ENCODE results near the gene CSPG4.

Gene CSPG4

GRCh38 chr15:75663931-75664421 lies 48.7 kb downstream of the CSPG4 start:
- DNase-seq, result no peak

DNA sequence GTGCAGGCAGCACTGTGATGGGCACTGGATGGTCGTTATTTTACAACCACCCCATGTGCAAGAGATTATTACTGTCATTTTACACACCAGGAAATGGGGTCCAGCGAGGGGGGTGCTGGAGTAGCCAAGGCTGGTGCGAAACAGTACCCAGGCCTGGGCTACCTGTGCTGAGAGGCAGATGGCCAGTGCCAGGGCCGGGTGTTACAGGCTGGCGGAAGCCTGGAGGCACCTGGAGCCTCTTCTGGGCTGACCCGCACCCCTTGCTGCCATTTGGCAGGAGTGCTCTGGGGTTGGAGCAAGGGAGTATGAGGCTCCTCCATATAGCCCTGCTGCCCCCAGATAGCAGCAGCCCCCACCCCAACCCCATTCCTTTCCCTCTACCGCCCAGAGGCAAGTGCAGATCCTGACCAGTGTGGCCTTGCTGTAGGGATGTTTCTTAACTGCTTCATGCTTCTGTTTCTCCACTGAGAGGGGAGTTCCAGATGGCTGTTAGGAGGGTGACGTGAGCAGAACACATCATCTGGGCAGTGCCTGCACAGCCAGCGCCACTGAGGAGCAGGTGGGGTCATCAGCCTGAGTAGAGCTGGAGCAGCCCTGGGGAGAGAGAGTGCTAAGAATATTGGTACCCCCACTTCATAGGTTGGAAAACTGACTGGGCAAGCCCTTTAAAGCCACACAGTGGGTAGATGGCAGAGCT lies 49.7 kb downstream of the CSPG4 start:
- DNase-seq, result no peak

- no peak for DNase-seq
Observed at GRCh38 chr15:75661756-75662140, 50.9 kb downstream of the CSPG4 start.

DNA sequence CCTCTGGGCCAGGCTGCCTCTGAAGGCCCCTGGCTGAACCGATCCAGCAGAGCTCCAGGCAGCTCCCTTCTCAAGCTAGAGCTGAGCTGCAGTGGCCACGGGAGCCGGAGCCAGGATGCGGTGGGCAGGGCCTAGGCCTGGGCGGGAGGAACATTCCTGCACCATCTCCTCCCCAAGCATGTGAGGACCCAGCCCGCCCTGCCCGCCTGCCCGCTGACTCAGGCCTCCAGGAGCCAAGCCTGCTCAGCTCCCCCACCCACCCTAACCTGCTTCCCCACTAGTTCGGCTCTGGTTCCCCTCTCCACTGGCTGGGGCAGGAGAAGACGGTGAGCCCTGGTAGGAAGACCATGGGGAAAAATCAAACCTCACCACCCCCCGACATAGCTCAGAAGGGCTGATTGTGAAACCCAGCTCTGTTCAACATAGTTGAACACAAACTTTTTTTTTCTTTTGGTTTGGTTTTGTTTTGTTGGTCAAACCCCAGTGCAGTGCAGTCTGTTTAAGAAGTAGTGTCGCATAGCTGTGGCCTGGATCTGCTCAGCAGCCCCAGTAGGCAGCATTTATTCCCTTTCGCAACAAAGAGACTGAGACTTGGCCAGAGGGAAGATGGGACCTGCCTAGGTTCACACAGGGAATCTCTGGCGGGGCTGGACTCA lies 51.4 kb downstream of the CSPG4 start:
- no peak for DNase-seq

- no peak for DNase-seq
Observed at GRCh38 chr15:75659928-75660645, 52.6 kb downstream of the CSPG4 start.

DNA sequence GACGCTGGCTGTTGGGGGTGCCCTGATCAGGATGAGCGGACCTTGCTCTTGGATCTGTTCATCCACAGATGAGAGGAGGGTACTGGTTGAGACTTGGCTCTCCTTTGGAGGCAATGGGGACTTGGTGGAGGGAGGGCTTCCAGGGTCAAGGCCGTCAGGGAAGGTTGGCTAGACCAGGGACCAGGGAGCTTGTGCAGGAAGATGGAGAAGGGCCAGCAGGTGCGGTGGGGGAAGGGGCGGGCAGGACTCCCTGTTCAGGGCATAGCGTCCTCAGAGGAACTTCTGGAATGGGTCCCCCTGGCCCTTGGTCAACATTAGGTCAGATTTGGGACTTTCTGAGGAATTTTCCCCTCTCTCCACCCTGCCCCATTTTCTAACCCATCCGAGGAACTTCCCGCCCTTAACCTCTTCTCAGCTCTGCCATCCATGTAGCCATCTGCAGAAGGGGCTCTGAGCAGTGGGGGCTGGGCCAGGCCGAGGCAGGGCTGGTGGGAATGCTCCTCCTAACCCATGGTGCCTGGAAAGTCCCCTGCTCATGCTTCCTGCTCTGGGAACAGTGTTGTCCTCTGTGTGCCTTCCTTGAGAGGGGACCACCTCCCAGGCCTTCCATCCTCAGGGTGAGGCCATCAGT lies 53.4 kb downstream of the CSPG4 start:
- no peak for DNase-seq

DNA sequence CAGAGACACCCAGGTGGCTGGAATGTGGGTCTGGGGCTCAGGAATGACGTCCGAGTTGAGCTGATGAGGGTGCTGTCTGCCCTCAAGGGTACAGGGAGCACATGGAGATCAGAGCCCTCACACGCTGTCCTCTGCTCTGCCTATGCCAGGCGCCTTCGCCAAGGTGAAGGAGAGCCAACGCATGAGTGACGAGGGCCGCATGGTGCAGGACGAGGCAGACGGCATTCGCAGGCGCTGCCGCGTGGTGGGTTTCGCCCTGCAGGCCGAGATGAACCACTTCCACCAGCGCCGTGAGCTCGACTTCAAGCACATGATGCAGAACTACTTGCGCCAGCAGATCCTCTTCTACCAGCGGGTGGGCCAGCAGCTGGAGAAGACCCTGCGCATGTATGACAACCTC lies 55.8 kb downstream of the CSPG4 start:
- DNase-seq, result no peak

DNA sequence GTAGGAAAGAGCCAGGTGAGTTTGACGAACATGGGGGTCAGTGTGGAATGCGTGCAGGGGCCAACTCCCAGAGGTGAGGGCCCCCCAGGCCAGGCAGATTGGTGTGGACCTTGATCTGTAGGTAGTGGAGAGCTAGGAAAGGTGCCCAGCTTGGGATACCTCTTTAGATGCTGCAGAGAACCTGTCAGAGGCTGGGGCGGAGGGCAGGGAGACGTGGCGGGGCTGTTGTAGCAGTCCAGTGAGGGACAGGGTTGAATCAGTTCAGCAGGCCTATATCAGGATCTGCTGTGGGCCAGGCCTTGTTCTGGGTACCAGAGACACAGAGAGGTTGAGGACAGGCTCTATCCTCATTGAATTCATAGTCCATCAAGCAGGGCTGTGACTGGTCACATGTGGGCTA lies 56.3 kb downstream of the CSPG4 start:
- no peak for DNase-seq

DNA sequence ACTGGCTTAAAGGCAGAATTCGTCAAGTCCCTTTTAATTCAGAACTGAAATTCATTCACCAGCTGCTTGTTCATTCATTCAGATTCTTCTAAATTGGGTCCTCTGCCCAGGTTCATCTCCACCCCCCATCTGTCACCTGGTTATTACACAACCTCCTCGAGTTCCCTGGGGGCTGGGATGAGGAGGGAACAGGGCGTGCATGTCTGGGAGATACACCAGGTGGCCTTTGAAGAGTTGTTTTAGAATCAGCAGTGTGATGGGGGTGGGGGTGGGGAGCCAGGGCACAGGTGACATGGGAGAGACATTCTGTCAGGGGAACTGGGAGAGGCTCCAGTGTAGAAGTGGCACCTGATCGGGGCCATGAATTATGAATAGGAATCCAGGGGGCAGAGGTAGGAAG lies 56.7 kb downstream of the CSPG4 start:
- DNase-seq, result no peak

GRCh38 chr15:75654201-75654907 lies 58.3 kb downstream of the CSPG4 start:
- DNase-seq, result no peak

- DNase-seq, result no peak
Observed at GRCh38 chr15:75653347-75653913, 59.2 kb downstream of the CSPG4 start.

GRCh38 chr15:75651810-75652543 lies 60.7 kb downstream of the CSPG4 start:
- DNase-seq, result no peak

- DNase-seq, result no peak
Observed at GRCh38 chr15:75650908-75651809, 61.5 kb downstream of the CSPG4 start.

DNA sequence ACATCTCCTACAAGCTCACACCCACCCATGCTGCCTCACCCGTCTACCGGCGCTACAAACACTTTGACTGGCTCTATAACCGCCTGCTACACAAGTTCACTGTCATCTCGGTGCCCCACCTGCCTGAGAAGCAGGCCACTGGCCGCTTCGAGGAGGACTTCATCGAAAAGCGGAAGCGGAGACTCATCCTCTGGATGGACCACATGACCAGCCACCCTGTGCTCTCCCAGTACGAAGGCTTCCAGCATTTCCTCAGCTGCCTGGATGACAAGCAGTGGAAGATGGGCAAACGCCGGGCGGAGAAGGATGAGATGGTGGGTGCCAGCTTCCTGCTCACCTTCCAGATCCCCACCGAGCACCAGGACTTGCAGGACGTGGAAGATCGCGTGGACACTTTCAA lies 62.8 kb downstream of the CSPG4 start:
- DNase-seq, result no peak

GRCh38 chr15:75649045-75649761 lies 63.4 kb downstream of the CSPG4 start:
- no peak for DNase-seq

DNA sequence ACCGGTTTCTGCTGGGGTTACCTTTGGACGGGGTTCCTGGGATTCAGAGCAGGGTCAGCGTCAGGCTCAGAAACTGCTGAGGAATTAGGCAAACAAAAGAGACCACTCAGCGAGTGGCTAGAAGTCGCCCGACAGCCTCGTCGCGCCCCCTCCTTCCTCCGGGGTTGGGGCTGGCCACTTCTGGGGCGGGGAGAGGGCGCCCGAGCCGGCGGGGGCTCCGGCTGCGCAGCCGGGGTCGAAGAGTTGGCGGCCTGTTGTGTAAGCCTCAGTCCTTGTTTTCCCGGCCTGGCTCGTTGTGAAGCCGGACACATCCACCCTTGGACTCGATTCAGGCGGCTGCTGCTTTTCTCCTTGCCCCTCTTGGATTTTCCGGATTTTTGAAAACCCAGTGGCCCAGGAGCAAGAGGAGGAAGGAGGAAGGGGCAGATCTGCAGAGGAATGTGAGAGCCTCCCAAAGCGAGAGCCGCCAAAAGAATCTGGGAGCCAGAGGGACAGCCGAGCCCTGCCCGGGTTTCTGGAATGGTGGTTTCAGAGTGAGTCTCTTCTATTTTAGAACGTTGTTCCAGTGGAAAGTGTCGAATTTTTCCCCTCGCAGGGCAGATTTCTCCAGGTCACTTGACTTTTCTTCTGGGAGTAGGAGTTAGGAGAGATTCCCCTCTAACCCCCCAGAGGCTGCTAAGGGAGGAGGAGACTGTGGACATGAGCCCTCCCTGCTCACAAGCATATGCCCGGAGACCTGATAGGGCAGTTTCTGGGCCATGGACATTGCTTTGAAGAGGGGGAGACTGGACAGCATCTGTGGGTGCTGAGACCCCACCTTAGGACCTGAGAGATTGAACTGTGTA lies 64.3 kb downstream of the CSPG4 start:
- no peak for DNase-seq

DNA sequence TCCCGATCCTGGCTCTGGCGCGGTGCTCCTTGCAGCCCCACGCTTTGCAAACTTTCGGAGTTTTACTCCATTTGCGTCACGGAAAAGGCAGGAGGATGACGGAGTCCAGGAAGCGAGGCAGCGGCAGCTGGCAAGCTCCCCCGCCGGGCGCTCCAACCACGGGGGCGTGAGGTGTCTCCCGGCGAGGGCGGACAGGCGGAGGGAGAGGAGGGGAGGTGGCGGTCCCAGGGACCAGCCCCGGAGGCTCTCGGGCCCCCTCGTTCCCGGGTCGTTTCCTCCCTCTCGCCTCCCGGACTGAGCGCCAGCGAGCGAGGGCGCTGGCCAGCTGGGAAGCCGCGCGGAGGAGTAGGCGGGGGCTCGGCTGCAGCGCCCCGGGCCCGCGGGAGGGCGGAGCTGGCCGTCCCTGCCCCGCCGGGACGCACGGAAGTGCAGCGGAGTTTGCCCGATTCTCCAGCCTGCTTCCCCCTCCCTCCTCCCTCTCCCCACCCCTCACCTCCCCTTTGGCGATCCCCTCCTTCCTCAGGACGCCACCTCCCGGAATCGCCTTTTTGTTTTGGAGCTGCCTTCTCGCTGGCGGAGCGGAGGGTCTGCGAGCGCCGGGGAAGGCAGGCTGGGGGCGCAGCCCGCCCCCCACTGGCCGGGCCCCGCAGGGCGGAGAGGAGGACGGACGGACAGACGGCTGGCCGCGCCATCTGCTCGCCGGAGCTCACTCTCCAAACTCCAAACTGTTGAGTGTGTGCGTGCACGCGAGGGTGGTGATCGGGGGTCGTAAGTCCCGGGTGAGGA lies 65.1 kb downstream of the CSPG4 start, which contains the start of gene SNX33:
Gene SNX33, plus strand, starts transcription at position 543 of the 786 bp plus-strand sequence. CDS start 1,191 bp downstream, outside the sequence.
- DNase-seq, result no peak

DNA sequence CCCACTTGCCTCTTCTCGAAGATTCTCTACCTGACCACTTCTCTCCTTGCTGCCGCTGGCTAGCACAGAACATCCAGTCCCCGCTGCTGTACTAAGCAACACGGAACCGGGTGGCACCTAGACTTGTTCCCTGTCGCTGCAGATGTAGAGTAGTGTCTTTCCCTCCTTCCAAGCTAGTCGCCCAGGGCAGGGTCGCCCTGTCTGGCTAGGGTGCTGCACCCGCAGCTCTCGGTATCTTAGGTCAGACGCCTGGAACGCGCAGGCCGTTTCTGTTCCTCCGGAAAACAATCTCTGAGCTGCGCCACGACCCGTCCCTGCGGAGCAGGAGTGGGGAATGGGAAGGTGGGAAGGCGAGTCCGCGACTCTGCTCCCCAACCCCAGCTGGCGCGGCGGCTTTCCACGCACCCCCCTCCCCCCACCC lies 65.7 kb downstream of the CSPG4 start:
- no peak for DNase-seq

Measured in NCI-H2029 treated with DMSO at 0.1 percent for 48 hours (cell line).